Activated CD4-positive, CD25-positive, alpha-beta regulatory T cell treated with anti-CD3 and anti-CD28 coated beads, Interleukin-2, amount 50 U/mL, for 24 hours (primary cell): ENCODE data around the gene FRMPD4.

Experiments used
- ATAC-seq, 2 donors: fragments of 150-1000 bp; cut with Tn5 transposase; one replicate each; pipeline ENCODE4 v1.10.0; 2021; ENCODE audit warnings: mild to moderate bottlenecking in 1 of 2, moderate library complexity in 1 of 2

FRMPD4 gene

GRCh38 chrX:12681047-12681446, 542.8 kb downstream of the FRMPD4 start:
- ATAC-seq, result no peak

GRCh38 chrX:12685541-12685940, 547.3 kb downstream of the FRMPD4 start:
- no peak for ATAC-seq

- ATAC-seq, result no peak
Observed at GRCh38 chrX:12686331-12686730, 548.1 kb downstream of the FRMPD4 start.

GRCh38 chrX:12690646-12691045, 552.4 kb downstream of the FRMPD4 start:
- ATAC-seq, result no peak

GRCh38 chrX:12693754-12694153, 555.5 kb downstream of the FRMPD4 start:
- no peak for ATAC-seq

- ATAC-seq, result no peak
Observed at GRCh38 chrX:12700745-12701144, 562.5 kb downstream of the FRMPD4 start.

- no peak for ATAC-seq
Observed at GRCh38 chrX:12701628-12702027, 563.4 kb downstream of the FRMPD4 start.

GRCh38 chrX:12702509-12703091, 564.3 kb downstream of the FRMPD4 start:
- no peak for ATAC-seq

GRCh38 chrX:12704706-12705105, 566.4 kb downstream of the FRMPD4 start:
- ATAC-seq, result no peak

GRCh38 chrX:12709047-12709446, 570.8 kb downstream of the FRMPD4 start:
- no peak for ATAC-seq

- no peak for ATAC-seq
Observed at GRCh38 chrX:12711435-12712040, 573.3 kb downstream of the FRMPD4 start.

GRCh38 chrX:12716574-12716973, 578.3 kb downstream of the FRMPD4 start:
- ATAC-seq, result no peak

- ATAC-seq, result no peak
Observed at GRCh38 chrX:12719837-12720236, 581.6 kb downstream of the FRMPD4 start.

GRCh38 chrX:12721042-12721441, 582.8 kb downstream of the FRMPD4 start:
- ATAC-seq, result no peak

- ATAC-seq, result no peak
Observed at GRCh38 chrX:12722314-12722713, 584.0 kb downstream of the FRMPD4 start.

- no peak for ATAC-seq
Observed at GRCh38 chrX:12741416-12741815, 603.1 kb downstream of the FRMPD4 start.

GRCh38 chrX:12747433-12747832, 609.2 kb downstream of the FRMPD4 start:
- ATAC-seq, result no peak

GRCh38 chrX:12751887-12752286, 613.6 kb downstream of the FRMPD4 start:
- no peak for ATAC-seq

GRCh38 chrX:12753366-12753765, 615.1 kb downstream of the FRMPD4 start:
- ATAC-seq, result no peak

GRCh38 chrX:12758291-12758690, 620.0 kb downstream of the FRMPD4 start:
- no peak for ATAC-seq

GRCh38 chrX:12767856-12768255, 629.6 kb downstream of the FRMPD4 start:
- no peak for ATAC-seq

- ATAC-seq, result no peak
Observed at GRCh38 chrX:12768491-12768890, 630.2 kb downstream of the FRMPD4 start.

- no peak for ATAC-seq
Observed at GRCh38 chrX:12770440-12770839, 632.2 kb downstream of the FRMPD4 start.

- peak; percentile 97 to 100 for ATAC-seq
Observed at GRCh38 chrX:12771445-12772069, 633.3 kb downstream of the FRMPD4 start.
